SK-N-SH treated with all-trans-retinoic acid at 6 μM for 48 hours (cell line): ENCODE measurements around the gene DPEP2NB.

ENCODE experiments used
- ATAC-seq: fragments of 200-7000 bp; cut with Tn5 transposase; 3 replicates; pipeline ENCODE4 v1.9.1; 2020; ENCODE audit warnings: mild to moderate bottlenecking, moderate library complexity
- BACH2 ChIP-seq: fragments of 250-450 bp; sonication (Bioruptor Pico); IDR thresholded peaks from 2 replicates; pipeline ENCODE4 v1.9.0; 2021; ENCODE audit warnings: mild to moderate bottlenecking, borderline replicate concordance
- CSDC2 ChIP-seq: fragments of 250-450 bp; sonication (Bioruptor Pico); IDR thresholded peaks from 2 replicates; pipeline ENCODE4 v1.5.0; 2020; ENCODE audit warnings: mild to moderate bottlenecking, moderate library complexity
- ESRRG ChIP-seq: fragments of 250-450 bp; sonication (Bioruptor Pico); IDR thresholded peaks from 2 replicates; pipeline ENCODE4 v1.6.1; 2021; ENCODE audit warnings: mild to moderate bottlenecking
- GLIS3 ChIP-seq: fragments of 250-450 bp; sonication (Bioruptor Pico); IDR thresholded peaks from 2 replicates; pipeline ENCODE4 v1.5.0; 2020; ENCODE audit warnings: mild to moderate bottlenecking, moderate library complexity
- ISL1 ChIP-seq: fragments of 250-450 bp; sonication (Bioruptor Pico); IDR thresholded peaks from 2 replicates; pipeline ENCODE4 v2.1.2; 2022; ENCODE audit warnings: mild to moderate bottlenecking, moderate library complexity
- OSR1 ChIP-seq: fragments of 250-450 bp; sonication (Bioruptor Pico); IDR thresholded peaks from 2 replicates; pipeline ENCODE4 v1.8.0; 2022; ENCODE audit warnings: moderate library complexity, mild to moderate bottlenecking, inconsistent platforms
- PPARA ChIP-seq: fragments of 250-450 bp; sonication (Bioruptor Pico); IDR thresholded peaks from 2 replicates; pipeline ENCODE4 v1.5.0; 2020; ENCODE audit warnings: mild to moderate bottlenecking, borderline replicate concordance
- RARB ChIP-seq: fragments of 250-450 bp; sonication (Bioruptor Pico); IDR thresholded peaks from 2 replicates; pipeline ENCODE4 v1.8.0; 2021; ENCODE audit warnings: mild to moderate bottlenecking, moderate library complexity
- SNAI2 ChIP-seq: fragments of 250-450 bp; sonication (Bioruptor Pico); IDR thresholded peaks from 2 replicates; pipeline ENCODE4 v1.5.0; 2020; ENCODE audit warnings: mild to moderate bottlenecking, moderate library complexity
- TCF4 ChIP-seq: fragments of 250-450 bp; sonication (Bioruptor Pico); IDR thresholded peaks from 2 replicates; pipeline ENCODE4 v1.8.0; 2021; ENCODE audit warnings: mild to moderate bottlenecking, moderate library complexity, borderline replicate concordance
- ZC3H10 ChIP-seq: fragments of 250-450 bp; sonication (Bioruptor Pico); IDR thresholded peaks from 2 replicates; pipeline ENCODE4 v1.5.1; 2021; ENCODE audit warnings: mild to moderate bottlenecking, moderate library complexity
- ZFP3 ChIP-seq: fragments of 250-450 bp; sonication (Bioruptor Pico); IDR thresholded peaks from 2 replicates; pipeline ENCODE4 v1.5.0; 2020; ENCODE audit warnings: mild to moderate bottlenecking, moderate library complexity
- ZNF565 ChIP-seq: fragments of 450-650 bp; formaldehyde crosslinking; conservative IDR thresholded peaks from 2 replicates; pipeline ENCODE4 v1.5.0; 2020; ENCODE audit warnings: low read depth, mild to moderate bottlenecking, moderate library complexity
- ZNF8 ChIP-seq: fragments of 450-650 bp; formaldehyde crosslinking; IDR thresholded peaks from 2 replicates; pipeline ENCODE4 v1.5.0; 2020; ENCODE audit warnings: mild to moderate bottlenecking, moderate library complexity
- TF ChIP-seq, protein P1 (sequence below): fragments of 250-450 bp; sonication (Bioruptor Pico); IDR thresholded peaks from 2 replicates; pipeline ENCODE4 v1.5.1; 2020; ENCODE audit warnings: low read depth, mild to moderate bottlenecking, moderate library complexity
- TF ChIP-seq, protein P2 (sequence below): fragments of 250-450 bp; sonication (Bioruptor Pico); IDR thresholded peaks from 2 replicates; pipeline ENCODE4 v1.8.0; 2020; ENCODE audit warnings: mild to moderate bottlenecking, moderate library complexity, borderline replicate concordance
- TF ChIP-seq, protein P3 (sequence below): fragments of 250-450 bp; sonication (Bioruptor Pico); IDR thresholded peaks from 2 replicates; pipeline ENCODE4 v1.5.0; 2020; ENCODE audit warnings: mild to moderate bottlenecking, moderate library complexity
- TF ChIP-seq, protein P4 (sequence below): fragments of 250-450 bp; sonication (Bioruptor Pico); IDR thresholded peaks from 2 replicates; pipeline ENCODE4 v1.8.0; 2021; ENCODE audit warnings: low read depth, mild to moderate bottlenecking, moderate library complexity, borderline replicate concordance
- TF ChIP-seq, protein P5 (sequence below): fragments of 250-450 bp; sonication (Bioruptor Pico); IDR thresholded peaks from 2 replicates; pipeline ENCODE4 v1.5.1; 2021; ENCODE audit warnings: mild to moderate bottlenecking, moderate library complexity

Gene DPEP2NB

DNA sequence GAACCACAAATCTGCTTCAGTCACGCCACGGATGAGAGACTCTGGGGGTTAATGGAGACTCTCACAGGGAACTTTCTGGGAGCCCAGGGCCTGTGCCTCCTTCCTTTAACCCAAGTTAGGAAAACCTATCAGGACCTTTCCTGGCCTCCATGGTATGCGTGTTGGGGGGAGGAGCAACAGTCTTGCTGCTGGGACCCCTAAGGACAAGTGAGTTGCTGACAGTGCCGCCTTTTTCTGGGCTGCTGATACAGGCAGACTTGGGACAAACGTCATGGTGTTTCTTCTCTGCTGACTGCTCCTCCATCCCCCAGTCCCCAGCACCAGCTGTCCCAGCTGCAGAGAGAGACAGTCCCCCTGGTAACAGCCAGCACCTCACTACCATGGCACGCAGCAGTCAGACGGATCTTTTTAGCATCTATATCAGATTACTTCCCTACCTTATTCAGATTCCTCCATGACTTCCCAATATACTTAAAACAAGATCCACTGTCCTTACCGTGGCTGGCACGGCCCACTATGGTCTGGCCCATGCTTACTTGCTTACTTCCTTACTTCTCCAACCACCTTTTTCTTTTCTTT, 6.5 kb downstream of the DPEP2NB start:
- TF ChIP-seq RARB (CRISPR knock-in tag) (no peak), CSDC2 (CRISPR knock-in tag) (no peak), SNAI2 (no peak), OSR1 (CRISPR knock-in tag) (no peak), ZFP3 (CRISPR knock-in tag) (no peak), ISL1 (CRISPR knock-in tag) (no peak), ZNF8 (CRISPR knock-in tag) (no peak), GLIS3 (no peak), ESRRG (CRISPR knock-in tag) (no peak), ZC3H10 (CRISPR knock-in tag) (no peak), ZNF565 (CRISPR knock-in tag) (no peak), TCF4 (no peak), PPARA (CRISPR knock-in tag) (no peak)
- TF ChIP-seq, protein P1, sequence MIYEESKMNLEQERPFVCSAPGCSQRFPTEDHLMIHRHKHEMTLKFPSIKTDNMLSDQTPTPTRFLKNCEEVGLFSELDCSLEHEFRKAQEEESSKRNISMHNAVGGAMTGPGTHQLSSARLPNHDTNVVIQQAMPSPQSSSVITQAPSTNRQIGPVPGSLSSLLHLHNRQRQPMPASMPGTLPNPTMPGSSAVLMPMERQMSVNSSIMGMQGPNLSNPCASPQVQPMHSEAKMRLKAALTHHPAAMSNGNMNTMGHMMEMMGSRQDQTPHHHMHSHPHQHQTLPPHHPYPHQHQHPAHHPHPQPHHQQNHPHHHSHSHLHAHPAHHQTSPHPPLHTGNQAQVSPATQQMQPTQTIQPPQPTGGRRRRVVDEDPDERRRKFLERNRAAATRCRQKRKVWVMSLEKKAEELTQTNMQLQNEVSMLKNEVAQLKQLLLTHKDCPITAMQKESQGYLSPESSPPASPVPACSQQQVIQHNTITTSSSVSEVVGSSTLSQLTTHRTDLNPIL (CRISPR knock-in tag): no peak
- TF ChIP-seq, protein P2, sequence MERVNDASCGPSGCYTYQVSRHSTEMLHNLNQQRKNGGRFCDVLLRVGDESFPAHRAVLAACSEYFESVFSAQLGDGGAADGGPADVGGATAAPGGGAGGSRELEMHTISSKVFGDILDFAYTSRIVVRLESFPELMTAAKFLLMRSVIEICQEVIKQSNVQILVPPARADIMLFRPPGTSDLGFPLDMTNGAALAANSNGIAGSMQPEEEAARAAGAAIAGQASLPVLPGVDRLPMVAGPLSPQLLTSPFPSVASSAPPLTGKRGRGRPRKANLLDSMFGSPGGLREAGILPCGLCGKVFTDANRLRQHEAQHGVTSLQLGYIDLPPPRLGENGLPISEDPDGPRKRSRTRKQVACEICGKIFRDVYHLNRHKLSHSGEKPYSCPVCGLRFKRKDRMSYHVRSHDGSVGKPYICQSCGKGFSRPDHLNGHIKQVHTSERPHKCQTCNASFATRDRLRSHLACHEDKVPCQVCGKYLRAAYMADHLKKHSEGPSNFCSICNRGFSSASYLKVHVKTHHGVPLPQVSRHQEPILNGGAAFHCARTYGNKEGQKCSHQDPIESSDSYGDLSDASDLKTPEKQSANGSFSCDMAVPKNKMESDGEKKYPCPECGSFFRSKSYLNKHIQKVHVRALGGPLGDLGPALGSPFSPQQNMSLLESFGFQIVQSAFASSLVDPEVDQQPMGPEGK (CRISPR knock-in tag): no peak
- TF ChIP-seq, protein P3, sequence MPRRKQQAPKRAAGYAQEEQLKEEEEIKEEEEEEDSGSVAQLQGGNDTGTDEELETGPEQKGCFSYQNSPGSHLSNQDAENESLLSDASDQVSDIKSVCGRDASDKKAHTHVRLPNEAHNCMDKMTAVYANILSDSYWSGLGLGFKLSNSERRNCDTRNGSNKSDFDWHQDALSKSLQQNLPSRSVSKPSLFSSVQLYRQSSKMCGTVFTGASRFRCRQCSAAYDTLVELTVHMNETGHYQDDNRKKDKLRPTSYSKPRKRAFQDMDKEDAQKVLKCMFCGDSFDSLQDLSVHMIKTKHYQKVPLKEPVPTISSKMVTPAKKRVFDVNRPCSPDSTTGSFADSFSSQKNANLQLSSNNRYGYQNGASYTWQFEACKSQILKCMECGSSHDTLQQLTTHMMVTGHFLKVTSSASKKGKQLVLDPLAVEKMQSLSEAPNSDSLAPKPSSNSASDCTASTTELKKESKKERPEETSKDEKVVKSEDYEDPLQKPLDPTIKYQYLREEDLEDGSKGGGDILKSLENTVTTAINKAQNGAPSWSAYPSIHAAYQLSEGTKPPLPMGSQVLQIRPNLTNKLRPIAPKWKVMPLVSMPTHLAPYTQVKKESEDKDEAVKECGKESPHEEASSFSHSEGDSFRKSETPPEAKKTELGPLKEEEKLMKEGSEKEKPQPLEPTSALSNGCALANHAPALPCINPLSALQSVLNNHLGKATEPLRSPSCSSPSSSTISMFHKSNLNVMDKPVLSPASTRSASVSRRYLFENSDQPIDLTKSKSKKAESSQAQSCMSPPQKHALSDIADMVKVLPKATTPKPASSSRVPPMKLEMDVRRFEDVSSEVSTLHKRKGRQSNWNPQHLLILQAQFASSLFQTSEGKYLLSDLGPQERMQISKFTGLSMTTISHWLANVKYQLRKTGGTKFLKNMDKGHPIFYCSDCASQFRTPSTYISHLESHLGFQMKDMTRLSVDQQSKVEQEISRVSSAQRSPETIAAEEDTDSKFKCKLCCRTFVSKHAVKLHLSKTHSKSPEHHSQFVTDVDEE (CRISPR knock-in tag): no peak
- TF ChIP-seq, all 23 proteins: peak for 0
- ATAC-seq: no peak

DNA sequence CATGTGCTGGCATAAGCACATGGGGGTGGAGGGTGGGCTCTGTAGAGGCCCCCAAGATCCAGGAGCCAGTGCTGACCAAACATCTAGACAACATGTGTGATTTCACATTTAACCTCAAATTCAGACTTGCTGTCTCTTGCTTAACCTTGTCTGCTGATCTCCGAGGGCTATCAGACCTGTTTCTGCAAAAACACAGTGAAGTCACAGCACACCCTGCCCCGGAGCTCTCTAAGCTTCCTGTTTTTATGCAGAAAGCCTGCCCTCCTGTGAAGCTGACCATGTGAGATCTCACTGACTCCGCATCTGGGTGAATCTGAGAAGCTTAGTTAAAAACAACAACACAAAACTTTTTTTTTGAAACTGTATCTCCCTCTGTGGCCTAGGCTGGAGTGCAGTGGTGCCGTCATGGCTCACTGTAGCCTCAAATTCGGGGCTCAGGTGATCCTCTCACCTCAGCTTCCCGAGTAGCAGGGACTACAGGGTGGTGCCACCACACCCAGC, 9.9 kb downstream of the DPEP2NB start:
- no peak for ATAC-seq
- TF ChIP-seq GLIS3 (no peak), ZFP3 (CRISPR knock-in tag) (no peak), OSR1 (CRISPR knock-in tag) (no peak), ESRRG (CRISPR knock-in tag) (no peak), TCF4 (no peak), BACH2 (CRISPR knock-in tag) (no peak), ZNF565 (CRISPR knock-in tag) (no peak), PPARA (CRISPR knock-in tag) (no peak)
- TF ChIP-seq, protein P4, sequence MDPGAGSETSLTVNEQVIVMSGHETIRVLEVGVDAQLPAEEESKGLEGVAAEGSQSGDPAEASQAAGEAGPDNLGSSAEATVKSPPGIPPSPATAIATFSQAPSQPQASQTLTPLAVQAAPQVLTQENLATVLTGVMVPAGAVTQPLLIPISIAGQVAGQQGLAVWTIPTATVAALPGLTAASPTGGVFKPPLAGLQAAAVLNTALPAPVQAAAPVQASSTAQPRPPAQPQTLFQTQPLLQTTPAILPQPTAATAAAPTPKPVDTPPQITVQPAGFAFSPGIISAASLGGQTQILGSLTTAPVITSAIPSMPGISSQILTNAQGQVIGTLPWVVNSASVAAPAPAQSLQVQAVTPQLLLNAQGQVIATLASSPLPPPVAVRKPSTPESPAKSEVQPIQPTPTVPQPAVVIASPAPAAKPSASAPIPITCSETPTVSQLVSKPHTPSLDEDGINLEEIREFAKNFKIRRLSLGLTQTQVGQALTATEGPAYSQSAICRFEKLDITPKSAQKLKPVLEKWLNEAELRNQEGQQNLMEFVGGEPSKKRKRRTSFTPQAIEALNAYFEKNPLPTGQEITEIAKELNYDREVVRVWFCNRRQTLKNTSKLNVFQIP (CRISPR knock-in tag): no peak
- TF ChIP-seq, protein P1 (CRISPR knock-in tag): no peak
- TF ChIP-seq, protein P5, sequence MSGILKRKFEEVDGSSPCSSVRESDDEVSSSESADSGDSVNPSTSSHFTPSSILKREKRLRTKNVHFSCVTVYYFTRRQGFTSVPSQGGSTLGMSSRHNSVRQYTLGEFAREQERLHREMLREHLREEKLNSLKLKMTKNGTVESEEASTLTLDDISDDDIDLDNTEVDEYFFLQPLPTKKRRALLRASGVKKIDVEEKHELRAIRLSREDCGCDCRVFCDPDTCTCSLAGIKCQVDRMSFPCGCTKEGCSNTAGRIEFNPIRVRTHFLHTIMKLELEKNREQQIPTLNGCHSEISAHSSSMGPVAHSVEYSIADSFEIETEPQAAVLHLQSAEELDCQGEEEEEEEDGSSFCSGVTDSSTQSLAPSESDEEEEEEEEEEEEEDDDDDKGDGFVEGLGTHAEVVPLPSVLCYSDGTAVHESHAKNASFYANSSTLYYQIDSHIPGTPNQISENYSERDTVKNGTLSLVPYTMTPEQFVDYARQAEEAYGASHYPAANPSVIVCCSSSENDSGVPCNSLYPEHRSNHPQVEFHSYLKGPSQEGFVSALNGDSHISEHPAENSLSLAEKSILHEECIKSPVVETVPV (CRISPR knock-in tag): no peak
- TF ChIP-seq, all 23 proteins: peak for 0
